NCI-H2227 (cell line): ENCODE results near the gene OR1L8.

Experiments used
- DNase-seq: peaks from one replicate; lab custom pipeline; 2025; ENCODE audit not compliant: unreplicated experiment; lab: John Stamatoyannopoulos, UW

OR1L8 gene

DNA sequence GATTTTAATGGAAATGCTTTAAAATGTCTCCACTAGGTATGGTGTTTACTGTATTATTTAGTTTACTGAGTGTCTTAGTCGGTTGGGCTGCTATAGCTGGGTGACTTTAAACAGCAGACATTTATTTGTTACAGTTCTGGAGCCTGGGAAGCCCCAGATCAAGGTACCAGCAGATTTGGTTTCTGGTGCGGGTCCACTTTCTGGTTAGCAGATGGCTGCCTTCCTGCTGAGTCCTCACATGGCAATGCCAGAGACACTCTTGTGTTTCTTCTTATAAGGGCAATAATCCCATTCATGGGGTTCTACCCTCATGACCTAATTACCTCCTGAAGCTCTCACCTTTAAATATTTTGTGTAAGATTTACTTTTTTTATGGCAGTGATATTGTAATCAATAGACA is 65.0 kb downstream of the OR1L8 start:
- DNase-seq = no peak
